ENCODE data around the gene NDFIP2.

DNA sequence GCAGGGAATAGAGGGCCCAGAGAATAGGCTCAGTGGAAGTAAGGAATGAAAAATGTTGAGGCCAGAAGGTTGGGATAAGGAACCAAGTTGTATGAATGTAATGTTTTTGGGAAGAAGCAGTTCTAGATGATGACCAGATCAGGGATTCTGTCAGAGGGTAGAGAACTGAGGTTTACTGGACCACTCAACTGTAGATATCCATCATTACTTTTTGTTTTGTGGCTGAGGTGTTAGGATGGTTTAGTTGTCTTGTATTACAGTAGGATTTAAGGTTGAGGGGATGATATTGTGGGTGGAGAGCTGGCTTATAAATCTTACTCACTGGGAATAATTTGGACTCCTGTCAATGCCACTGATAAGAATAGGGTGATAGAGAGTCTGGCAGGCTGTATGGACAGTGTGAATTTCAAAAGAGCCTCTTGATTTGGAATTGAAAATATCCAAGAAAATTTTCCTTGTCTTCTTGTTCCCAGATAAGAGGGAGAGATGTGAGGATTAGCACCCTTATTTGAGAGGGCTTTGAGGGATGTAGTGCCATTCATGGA lies 22.6 kb downstream of the NDFIP2 start:
- no peak for TF ChIP-seq POLR2A (IDR thresholded peaks at IDR 0.05; ENCODE audit: extremely low read depth, insufficient read length)
- TF ChIP-seq, protein P1, sequence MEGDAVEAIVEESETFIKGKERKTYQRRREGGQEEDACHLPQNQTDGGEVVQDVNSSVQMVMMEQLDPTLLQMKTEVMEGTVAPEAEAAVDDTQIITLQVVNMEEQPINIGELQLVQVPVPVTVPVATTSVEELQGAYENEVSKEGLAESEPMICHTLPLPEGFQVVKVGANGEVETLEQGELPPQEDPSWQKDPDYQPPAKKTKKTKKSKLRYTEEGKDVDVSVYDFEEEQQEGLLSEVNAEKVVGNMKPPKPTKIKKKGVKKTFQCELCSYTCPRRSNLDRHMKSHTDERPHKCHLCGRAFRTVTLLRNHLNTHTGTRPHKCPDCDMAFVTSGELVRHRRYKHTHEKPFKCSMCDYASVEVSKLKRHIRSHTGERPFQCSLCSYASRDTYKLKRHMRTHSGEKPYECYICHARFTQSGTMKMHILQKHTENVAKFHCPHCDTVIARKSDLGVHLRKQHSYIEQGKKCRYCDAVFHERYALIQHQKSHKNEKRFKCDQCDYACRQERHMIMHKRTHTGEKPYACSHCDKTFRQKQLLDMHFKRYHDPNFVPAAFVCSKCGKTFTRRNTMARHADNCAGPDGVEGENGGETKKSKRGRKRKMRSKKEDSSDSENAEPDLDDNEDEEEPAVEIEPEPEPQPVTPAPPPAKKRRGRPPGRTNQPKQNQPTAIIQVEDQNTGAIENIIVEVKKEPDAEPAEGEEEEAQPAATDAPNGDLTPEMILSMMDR (IDR thresholded peaks at IDR 0.05; ENCODE audit: low read depth, low read length) = no peak
- TF ChIP-seq, protein P2, sequence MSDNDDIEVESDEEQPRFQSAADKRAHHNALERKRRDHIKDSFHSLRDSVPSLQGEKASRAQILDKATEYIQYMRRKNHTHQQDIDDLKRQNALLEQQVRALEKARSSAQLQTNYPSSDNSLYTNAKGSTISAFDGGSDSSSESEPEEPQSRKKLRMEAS (IDR thresholded peaks at IDR 0.05; ENCODE audit: low read depth, low read length) = no peak
